Measurements from ENCODE around the gene GFPT2. TPM values are rescaled to one million over a fixed set of nuclear protein-coding genes. Genes with fewer than 3 reads are reported as not detected.

GFPT2 gene
- total and polyA plus RNA-seq, 10 of the 15 experiments (the other 5 are each of a cell fraction or from before 2014, with no cell fraction given), result 0.05 to 0.33 (median 0.11) TPM; not detected in 4

DNA sequence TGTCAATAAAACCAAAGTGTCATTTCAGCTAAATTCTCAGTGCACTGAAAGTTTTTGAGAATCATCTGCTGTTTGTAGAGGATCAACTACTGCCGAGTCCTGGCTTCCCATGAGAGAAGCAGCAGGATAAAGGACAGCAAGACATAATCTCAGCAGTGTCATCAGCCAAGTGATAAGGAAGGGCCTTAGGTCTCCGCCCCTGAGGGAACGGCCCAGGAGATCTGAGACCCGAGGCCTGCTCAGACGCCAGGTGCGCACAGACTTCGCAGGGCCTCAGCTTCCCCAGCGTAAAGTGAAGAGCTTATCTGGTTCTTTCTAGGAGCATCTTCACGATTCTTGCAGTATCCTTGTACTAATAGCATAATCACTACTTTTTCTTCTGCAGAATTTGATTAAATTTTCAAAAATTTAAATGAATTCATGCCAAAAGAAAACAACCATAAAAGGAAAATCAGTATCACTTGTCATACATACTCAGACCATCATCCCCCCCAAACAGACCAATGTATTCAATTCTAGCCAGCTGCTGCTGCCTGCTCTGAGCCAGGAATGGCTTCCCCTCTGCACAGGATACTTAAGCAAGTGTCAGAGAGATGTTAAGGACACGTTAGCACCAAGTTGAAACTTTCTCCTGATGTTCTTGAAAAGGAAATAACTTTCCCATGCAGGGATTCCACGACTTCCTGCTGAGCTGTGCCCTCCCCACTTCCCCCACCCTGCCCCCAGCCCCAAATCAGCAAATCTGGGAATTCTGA lies 2.2 kb downstream of the GFPT2 start (continued):
- TF ChIP-seq, protein P1, sequence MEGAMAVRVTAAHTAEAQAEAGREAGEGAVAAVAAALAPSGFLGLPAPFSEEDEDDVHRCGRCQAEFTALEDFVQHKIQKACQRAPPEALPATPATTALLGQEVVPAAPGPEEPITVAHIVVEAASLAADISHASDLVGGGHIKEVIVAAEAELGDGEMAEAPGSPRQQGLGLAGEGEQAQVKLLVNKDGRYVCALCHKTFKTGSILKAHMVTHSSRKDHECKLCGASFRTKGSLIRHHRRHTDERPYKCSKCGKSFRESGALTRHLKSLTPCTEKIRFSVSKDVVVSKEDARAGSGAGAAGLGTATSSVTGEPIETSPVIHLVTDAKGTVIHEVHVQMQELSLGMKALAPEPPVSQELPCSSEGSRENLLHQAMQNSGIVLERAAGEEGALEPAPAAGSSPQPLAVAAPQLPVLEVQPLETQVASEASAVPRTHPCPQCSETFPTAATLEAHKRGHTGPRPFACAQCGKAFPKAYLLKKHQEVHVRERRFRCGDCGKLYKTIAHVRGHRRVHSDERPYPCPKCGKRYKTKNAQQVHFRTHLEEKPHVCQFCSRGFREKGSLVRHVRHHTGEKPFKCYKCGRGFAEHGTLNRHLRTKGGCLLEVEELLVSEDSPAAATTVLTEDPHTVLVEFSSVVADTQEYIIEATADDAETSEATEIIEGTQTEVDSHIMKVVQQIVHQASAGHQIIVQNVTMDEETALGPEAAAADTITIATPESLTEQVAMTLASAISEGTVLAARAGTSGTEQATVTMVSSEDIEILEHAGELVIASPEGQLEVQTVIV (IDR thresholded peaks at IDR 0.05; ENCODE audit: borderline replicate concordance, partially characterized antibody), result no peak
- TF ChIP-seq NFYA (IDR thresholded peaks at IDR 0.05; ENCODE audit: borderline replicate concordance, low read depth, low read length) (no peak), EED (IDR thresholded peaks at IDR 0.05; ENCODE audit: low read depth) (no peak), IKZF1 (conservative IDR thresholded peaks at IDR 0.05) (no peak)
- TF ChIP-seq, protein P2, sequence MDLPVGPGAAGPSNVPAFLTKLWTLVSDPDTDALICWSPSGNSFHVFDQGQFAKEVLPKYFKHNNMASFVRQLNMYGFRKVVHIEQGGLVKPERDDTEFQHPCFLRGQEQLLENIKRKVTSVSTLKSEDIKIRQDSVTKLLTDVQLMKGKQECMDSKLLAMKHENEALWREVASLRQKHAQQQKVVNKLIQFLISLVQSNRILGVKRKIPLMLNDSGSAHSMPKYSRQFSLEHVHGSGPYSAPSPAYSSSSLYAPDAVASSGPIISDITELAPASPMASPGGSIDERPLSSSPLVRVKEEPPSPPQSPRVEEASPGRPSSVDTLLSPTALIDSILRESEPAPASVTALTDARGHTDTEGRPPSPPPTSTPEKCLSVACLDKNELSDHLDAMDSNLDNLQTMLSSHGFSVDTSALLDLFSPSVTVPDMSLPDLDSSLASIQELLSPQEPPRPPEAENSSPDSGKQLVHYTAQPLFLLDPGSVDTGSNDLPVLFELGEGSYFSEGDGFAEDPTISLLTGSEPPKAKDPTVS (IDR thresholded peaks at IDR 0.05; ENCODE audit: low read depth, low read length), result no peak

DNA sequence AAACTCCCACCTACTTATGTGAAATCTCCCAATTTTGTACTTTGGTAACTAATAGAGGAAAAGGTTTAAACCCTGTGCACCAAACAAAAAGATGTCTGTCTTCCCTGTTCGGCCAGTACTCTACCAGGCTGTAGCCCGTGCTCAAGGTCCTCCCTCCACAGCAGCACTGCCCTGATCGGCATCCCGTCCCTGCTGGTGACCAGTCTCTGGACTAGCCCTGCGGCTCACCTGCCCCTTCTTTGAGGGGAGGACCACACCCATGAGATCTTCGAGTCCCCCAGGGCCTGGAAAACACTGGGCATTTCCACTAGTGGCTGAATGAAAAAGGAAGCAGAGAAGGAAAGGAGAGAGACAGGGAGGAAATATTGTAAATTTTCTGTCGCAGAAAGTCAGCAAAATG lies 2.8 kb downstream of the GFPT2 start:
- in situ Hi-C loops (cut with MboI), result no loop called here

More for the DNA sequence above, 2.8 kb downstream of the GFPT2 start:
- no peak for DNase-seq (ENCODE audit: low read depth, low spot score)
- no TSS peak for BruUV-seq (replicated peaks)
- peaks cover 5 to 13% of the 10 kb centered on the region in 2 experiments; a peak in 3 of 4 replicates for H3K27me3 ChIP-seq (replicated peaks in 1 of 2; ENCODE audit: control insufficient read depth in 2 of 2, insufficient read depth in 2 of 2, low read length in 1 of 2)
- 33% methylated on average over 7 of the region's 7 CpGs for WGBS (ENCODE audit: insufficient coverage, insufficient replicate concordance, low lambda C conversion rate, missing lambda C conversion rate)
- no peak overlapping the region for H3K4me3 ChIP-seq
- TF ChIP-seq, protein P3, sequence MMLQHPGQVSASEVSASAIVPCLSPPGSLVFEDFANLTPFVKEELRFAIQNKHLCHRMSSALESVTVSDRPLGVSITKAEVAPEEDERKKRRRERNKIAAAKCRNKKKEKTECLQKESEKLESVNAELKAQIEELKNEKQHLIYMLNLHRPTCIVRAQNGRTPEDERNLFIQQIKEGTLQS (IDR thresholded peaks at IDR 0.05; ENCODE audit: borderline replicate concordance, extremely low read depth, low read depth, low read length), result no peak
- TF ChIP-seq NR2F1 (conservative IDR thresholded peaks at IDR 0.05) (no peak), RUNX3 (IDR thresholded peaks at IDR 0.05; ENCODE audit: low read length) (no peak)
- TF ChIP-seq, protein P4, sequence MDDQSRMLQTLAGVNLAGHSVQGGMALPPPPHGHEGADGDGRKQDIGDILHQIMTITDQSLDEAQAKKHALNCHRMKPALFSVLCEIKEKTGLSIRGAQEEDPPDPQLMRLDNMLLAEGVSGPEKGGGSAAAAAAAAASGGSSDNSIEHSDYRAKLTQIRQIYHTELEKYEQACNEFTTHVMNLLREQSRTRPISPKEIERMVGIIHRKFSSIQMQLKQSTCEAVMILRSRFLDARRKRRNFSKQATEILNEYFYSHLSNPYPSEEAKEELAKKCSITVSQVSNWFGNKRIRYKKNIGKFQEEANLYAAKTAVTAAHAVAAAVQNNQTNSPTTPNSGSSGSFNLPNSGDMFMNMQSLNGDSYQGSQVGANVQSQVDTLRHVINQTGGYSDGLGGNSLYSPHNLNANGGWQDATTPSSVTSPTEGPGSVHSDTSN (IDR thresholded peaks at IDR 0.05; ENCODE audit: insufficient replicate concordance, low read depth, low read length), result no peak
- no peaks in the 10 kb centered on the region for H4K20me1 ChIP-seq (ENCODE audit: control insufficient read depth, insufficient read depth)
- RAD21 ChIA-PET (ENCODE audit: unreplicated experiment), result no interaction called here
- no peak overlapping the region for H3K9ac ChIP-seq (ENCODE audit: control insufficient read depth, insufficient read depth, low read length)
- ATAC-seq, result no peak
- no peaks in the 10 kb centered on the region for H3K9me3 ChIP-seq (replicated peaks; ENCODE audit: control insufficient read depth, insufficient read depth, low read length)
- no peak overlapping the region for H3K4me2 ChIP-seq (ENCODE audit: control insufficient read depth, insufficient read depth)
- no peaks in the 10 kb centered on the region for H3K4me1 ChIP-seq (ENCODE audit: control insufficient read depth, insufficient read depth, low read length)
- H3K36me3 ChIP-seq (ENCODE audit: control insufficient read depth in 2 of 2, insufficient read depth in 2 of 2, low read length in 1 of 2), result no peaks in the 10 kb centered on the region
- POLR2A ChIA-PET, result no interaction called here
- SMC1A ChIA-PET (ENCODE audit: uncharacterized antibody, unreplicated experiment), result no interaction called here
- H2AFZ ChIP-seq (ENCODE audit: control insufficient read depth, low read depth, low read length), result no peak overlapping the region
- no peak for FAIRE-seq
- CTCF ChIA-PET, result no interaction called here
- H3K27ac ChIP-seq (ENCODE audit: control insufficient read depth, insufficient read depth), result no peak overlapping the region
- intact Hi-C loops (cut with micrococcal nuclease; ENCODE audit: unreplicated experiment), result no loop called here
- H3K79me2 ChIP-seq (ENCODE audit: control insufficient read depth, insufficient read depth, low read length), result no peaks in the 10 kb centered on the region

Data from GM12878 (cell line).